Muscle of arm (tissue), 12 donors: ENCODE results near the gene RPS8. TPM values are rescaled to one million over a fixed set of nuclear protein-coding genes. Genes with fewer than 3 reads are reported as not detected.

ENCODE experiments used
- polyA plus RNA-seq, 12 donors: library from polyadenylated mRNA; unstranded; fragments of 120-200 nt; gene quantifications; one replicate each; pipeline ENCODE4 v1.2.1, GENCODE V29; 2013; ENCODE audit not compliant: insufficient read length in 12 of 12

The RPS8 gene
- polyA plus RNA-seq, 12 donors = 2,504 to 4,101 (median 2,818) TPM

Other genes starting within 250 kb of the RPS8 start
- gene TMEM53, start 101.1 kb upstream of the RPS8 start, polyA plus RNA-seq = 1 to 10 TPM in 10 of 12 donors, not detected in 2; 4.5 to 7.7 (median 5.4) TPM
- gene ARMH1, start 100.8 kb upstream of the RPS8 start, polyA plus RNA-seq = 1 to 10 TPM in 7 of 12 donors, under 1 TPM in 3, not detected in 2; 0.80 to 4.7 (median 1.4) TPM
- not detected for gene RNU5D-1, start 44.4 kb upstream of the RPS8 start, polyA plus RNA-seq
- 10 to 100 TPM in 8 of 12 donors, 1 to 10 TPM in 3, not detected in 1; 6.9 to 20.1 (median 11.8) TPM for gene KIF2C, start 35.7 kb upstream of the RPS8 start, polyA plus RNA-seq
- 1 to 10 TPM in 1 of 12 donors, under 1 TPM in 10, not detected in 1; 0.10 to 7.0 (median 0.29) TPM for gene BEST4, start 12.6 kb downstream of the RPS8 start, polyA plus RNA-seq
- gene PLK3, start 24.8 kb downstream of the RPS8 start, polyA plus RNA-seq = 10 to 100 TPM in 9 of 12 donors, 1 to 10 TPM in 2, not detected in 1; 6.9 to 19.2 (median 11.9) TPM
- gene DYNLT4, start 31.8 kb downstream of the RPS8 start, polyA plus RNA-seq = under 1 TPM in 6 of 12 donors, not detected in 6; 0.17 to 0.45 (median 0.32) TPM
- gene BTBD19, start 33.0 kb downstream of the RPS8 start, polyA plus RNA-seq = 10 to 100 TPM in 4 of 12 donors, 1 to 10 TPM in 7, not detected in 1; 4.2 to 12.8 (median 6.9) TPM
- gene PTCH2, start 67.7 kb downstream of the RPS8 start, polyA plus RNA-seq = 10 to 100 TPM in 4 of 12 donors, 1 to 10 TPM in 7, not detected in 1; 5.6 to 49.7 (median 8.7) TPM
- gene EIF2B3, start 211.1 kb downstream of the RPS8 start, polyA plus RNA-seq = 10 to 100 TPM in 11 of 12 donors, not detected in 1; 10.2 to 31.2 (median 28.1) TPM
- gene HECTD3, start 235.8 kb downstream of the RPS8 start, polyA plus RNA-seq = 10 to 100 TPM in 11 of 12 donors, not detected in 1; 26.0 to 39.4 (median 30.5) TPM
- 100 to 1,000 TPM in 1 of 12 donors, 10 to 100 TPM in 10, not detected in 1; 61.9 to 145 (median 74.9) TPM for gene UROD, start 236.7 kb downstream of the RPS8 start, polyA plus RNA-seq